Measurements from ENCODE around the gene LURAP1L.

The LURAP1L gene

DNA sequence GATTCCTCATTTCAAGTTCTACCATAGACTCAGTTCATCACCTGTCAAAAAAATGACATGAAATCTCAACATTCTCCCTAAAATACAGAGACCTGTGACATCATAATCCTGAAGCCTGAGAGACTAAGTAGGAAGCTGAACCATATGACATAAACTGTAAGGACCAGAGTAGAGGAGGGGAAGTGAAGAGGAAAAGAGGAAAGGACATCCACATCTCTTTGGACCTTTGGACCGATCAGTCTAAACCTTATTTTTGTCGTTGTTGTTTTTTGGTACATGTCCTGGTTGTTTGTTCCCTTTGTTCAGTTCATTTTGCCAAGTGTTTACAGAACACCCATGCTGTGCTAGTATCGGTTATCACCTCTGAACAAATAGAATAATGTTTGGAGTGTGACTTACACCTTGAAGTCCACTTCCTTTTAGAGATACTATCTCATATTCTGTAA lies 41.9 kb downstream of the LURAP1L start:
- TF ChIP-seq Cebpa-rat (IDR thresholded peaks at IDR 0.05): no peak
- Histone ChIP-seq H3K4me2 (no peak overlapping the region), H3K27ac (no peak overlapping the region), H4K20me1 (no peaks in the 10 kb centered on the region), H3K4me3 (no peak overlapping the region), H3K9ac (no peak overlapping the region), H3K9me3 (replicated peaks in 1 of 11) (no peaks in the 10 kb centered on the region), H3K36me3 (no peaks in the 10 kb centered on the region), H3K4me1 (peaks cover 0 to 14% (median 0%) of the 10 kb centered on the region in 10 experiments; a peak in 3 of 20 replicates), H3K27me3 (no peaks in the 10 kb centered on the region)

DNA sequence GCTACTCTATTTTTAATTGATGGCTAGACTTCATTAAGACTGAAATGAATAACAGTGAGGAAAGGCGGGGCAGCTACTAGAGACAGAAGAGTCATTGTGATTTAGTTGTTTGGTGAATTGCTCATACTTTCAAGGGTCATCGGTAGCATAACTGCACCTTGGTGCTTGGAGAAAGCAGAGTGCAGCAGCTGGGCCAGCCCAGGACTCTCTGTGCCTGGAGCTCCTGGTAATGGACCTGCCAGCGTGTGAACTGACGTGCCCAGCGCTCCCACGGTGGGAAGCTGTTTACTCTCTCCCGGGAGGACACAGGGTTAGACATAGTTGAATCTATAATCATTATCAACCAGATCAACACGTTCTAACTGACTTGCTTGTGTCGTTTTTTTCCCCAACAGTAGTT lies 42.9 kb downstream of the LURAP1L start:
- H3K4me1 ChIP-seq: peaks cover 0 to 14% (median 0%) of the 10 kb centered on the region in 10 experiments; a peak in 3 of 20 replicates

DNA sequence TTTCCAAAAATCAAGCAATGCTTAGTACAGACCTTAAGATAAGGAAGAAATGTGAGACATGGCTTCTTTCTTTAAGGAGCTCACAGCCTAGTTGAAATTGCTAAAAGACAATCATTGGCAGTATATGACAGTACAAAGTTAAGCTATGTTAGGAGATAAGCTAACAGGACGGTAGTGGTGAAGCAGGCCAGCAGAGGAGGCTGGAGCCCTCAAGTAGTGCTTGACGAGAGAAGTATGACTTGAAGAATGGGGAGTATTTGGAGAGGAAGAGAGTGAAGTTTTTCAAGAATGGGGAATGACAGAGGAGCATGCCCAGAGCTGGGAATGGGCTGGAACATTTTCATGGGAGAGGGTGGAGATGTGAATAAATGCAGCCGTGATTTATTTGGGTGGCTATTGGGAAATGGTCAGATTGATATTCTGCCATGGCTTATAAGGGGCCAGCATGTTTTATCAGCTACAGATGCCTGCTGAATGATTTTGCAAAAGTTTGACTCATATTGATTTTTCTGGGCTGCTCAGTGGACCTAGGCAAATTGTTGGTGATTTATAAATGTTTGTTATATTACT lies 43.7 kb downstream of the LURAP1L start:
- Histone ChIP-seq H3K4me2 (no peak overlapping the region), H3K27me3 (no peaks in the 10 kb centered on the region), H3K36me3 (no peaks in the 10 kb centered on the region), H3K4me1 (peaks cover 0 to 14% (median 0%) of the 10 kb centered on the region in 10 experiments; a peak in 3 of 20 replicates), H3K4me3 (no peak overlapping the region), H4K20me1 (no peaks in the 10 kb centered on the region), H3K9ac (no peak overlapping the region), H3K9me3 (replicated peaks in 1 of 11) (no peaks in the 10 kb centered on the region), H3K27ac (no peak overlapping the region)
- TF ChIP-seq Cebpa-rat (IDR thresholded peaks at IDR 0.05): no peak

More for the DNA sequence above, 42.9 kb downstream of the LURAP1L start:
- no peak overlapping the region for H3K4me3 ChIP-seq
- no peaks in the 10 kb centered on the region for H4K20me1 ChIP-seq
- H3K36me3 ChIP-seq: no peaks in the 10 kb centered on the region
- no peak overlapping the region for H3K27ac ChIP-seq
- H3K9me3 ChIP-seq (replicated peaks in 1 of 11): no peaks in the 10 kb centered on the region
- no peak overlapping the region for H3K4me2 ChIP-seq
- H3K9ac ChIP-seq: no peak overlapping the region
- no peaks in the 10 kb centered on the region for H3K27me3 ChIP-seq
- no peak for TF ChIP-seq Cebpa-rat (IDR thresholded peaks at IDR 0.05)

DNA sequence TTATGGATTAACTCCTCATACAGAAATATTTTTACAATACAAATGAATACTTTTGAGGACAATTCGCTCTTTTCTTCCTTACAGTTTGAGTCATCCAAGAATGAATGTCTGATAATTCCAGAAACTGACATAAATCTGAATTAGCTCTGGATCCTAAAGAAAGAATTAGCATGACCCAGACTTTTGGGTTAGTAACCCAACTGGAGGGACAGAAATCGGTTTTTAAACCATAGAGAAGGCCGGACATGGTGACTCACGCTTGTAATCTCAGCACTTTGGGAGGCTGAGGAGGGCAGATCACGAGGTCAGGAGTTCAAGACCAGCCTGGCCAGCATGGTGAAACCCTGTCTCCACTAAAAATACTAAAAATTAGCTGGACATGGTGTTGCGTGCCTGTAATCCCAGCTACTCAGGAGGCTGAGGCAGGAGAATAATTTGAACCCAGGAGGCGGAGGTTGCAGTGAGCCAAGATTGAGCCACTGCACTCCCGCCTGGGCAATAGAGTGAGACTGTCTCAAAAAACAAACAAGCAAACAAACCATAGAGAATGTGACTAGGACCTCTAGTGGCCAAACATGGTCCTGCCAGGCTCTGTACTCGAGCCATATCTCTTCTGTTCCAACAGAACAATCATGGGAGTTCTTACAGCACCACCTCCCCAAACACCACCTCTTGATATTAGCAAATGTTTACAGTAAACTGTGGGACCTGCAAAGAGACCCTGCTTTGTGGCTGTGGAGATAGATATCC lies 44.8 kb downstream of the LURAP1L start:
- no peak overlapping the region for H3K27ac ChIP-seq

DNA sequence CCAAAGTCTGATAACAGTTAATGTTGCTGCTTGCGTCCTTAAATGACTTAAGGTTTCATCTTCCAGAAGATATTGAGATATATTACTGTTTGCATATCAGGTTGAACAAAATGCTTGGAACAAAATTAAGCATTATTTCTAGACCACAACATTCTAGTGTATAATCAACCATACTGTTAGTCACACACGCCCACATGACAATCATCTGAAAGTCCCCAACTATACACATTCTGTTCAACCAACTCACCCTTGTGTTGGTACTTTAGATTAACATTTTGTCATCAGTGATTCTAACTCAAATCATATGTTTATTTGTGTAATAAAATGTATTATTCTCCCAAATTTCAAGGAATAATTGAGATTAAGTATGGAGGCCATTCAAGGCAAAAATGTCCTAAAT lies 47.3 kb downstream of the LURAP1L start:
- Histone ChIP-seq H3K9ac (no peak overlapping the region), H4K20me1 (no peaks in the 10 kb centered on the region), H3K4me3 (no peak overlapping the region), H3K4me1 (no peaks in the 10 kb centered on the region), H3K27ac (no peak overlapping the region), H3K9me3 (replicated peaks in 1 of 11) (no peaks in the 10 kb centered on the region), H3K36me3 (no peaks in the 10 kb centered on the region), H3K4me2 (no peak overlapping the region), H3K27me3 (no peaks in the 10 kb centered on the region)
- no peak for TF ChIP-seq Cebpa-rat (IDR thresholded peaks at IDR 0.05)

More for the DNA sequence above, 44.8 kb downstream of the LURAP1L start:
- Histone ChIP-seq H3K36me3 (no peaks in the 10 kb centered on the region), H3K4me3 (no peak overlapping the region), H3K9ac (no peak overlapping the region), H3K4me1 (peaks cover 0 to 4% (median 0%) of the 10 kb centered on the region in 10 experiments; a peak in 3 of 20 replicates), H3K4me2 (no peak overlapping the region), H3K27me3 (no peaks in the 10 kb centered on the region), H4K20me1 (no peaks in the 10 kb centered on the region), H3K9me3 (replicated peaks in 1 of 11) (no peaks in the 10 kb centered on the region)
- no peak for TF ChIP-seq Cebpa-rat (IDR thresholded peaks at IDR 0.05)

DNA sequence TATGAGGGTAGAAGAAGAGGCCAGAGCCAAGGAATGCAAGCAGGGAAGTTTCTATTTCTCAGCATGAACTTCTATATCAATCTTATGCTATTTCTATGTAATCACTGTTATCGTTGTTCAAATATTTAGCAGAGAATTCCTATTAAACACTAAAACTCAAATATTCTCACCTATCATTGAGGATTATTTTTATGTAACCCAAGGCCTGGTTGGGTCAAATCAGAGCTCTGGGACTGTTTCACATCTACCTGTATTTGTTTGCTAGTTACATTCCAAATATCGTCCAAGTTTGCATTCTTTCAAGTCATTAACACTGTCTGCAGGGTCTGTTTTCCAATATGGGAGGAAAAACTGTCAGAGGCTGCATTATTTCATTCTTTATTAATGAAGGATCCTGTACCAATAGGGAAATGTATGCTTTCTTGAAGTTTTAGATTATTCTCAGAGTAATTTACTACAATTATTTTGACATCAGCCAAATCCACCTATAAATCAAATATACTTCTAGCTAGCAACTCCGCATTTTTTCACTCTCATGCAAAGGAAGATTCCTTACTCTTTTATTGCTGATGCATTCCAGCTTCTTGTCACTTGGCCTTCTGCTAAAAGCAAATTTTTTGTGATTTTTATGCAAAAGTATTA lies 52.2 kb downstream of the LURAP1L start:
- no peaks in the 10 kb centered on the region for H4K20me1 ChIP-seq
- no peaks in the 10 kb centered on the region for H3K36me3 ChIP-seq
- H3K9ac ChIP-seq: no peak overlapping the region
- no peaks in the 10 kb centered on the region for H3K4me1 ChIP-seq
- H3K9me3 ChIP-seq (replicated peaks in 1 of 11): no peaks in the 10 kb centered on the region
- no peak for TF ChIP-seq Cebpa-rat (IDR thresholded peaks at IDR 0.05)
- no peak overlapping the region for H3K27ac ChIP-seq
- H3K4me3 ChIP-seq: no peak overlapping the region
- no peak overlapping the region for H3K4me2 ChIP-seq
- H3K27me3 ChIP-seq: no peaks in the 10 kb centered on the region

DNA sequence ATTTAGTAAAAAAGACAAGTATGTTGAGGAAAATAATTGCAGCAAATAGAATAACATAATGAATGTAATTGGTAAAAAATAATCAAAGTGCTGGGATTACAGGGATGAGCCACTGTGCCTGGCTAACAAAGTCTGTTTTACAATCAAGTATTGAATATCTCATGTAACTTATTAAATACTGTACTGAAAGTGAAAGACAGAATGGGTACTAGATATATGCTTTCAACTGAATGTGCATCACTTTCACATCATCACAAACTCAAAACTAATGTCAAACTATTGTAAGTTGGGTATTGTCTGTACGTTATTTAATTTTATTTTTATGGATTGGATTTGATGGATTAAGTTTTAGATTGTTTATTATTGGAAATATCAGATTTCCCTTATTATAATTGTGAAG lies 58.9 kb downstream of the LURAP1L start:
- H3K4me3 ChIP-seq: no peak overlapping the region
- no peak overlapping the region for H3K9ac ChIP-seq
- H4K20me1 ChIP-seq: no peaks in the 10 kb centered on the region
- peaks cover 0 to 3% (median 0%) of the 10 kb centered on the region in 11 experiments; a peak in 2 of 22 replicates for H3K9me3 ChIP-seq (replicated peaks in 1 of 11)
- H3K4me1 ChIP-seq: no peaks in the 10 kb centered on the region
- TF ChIP-seq Cebpa-rat (IDR thresholded peaks at IDR 0.05): no peak
- no peaks in the 10 kb centered on the region for H3K36me3 ChIP-seq
- no peaks in the 10 kb centered on the region for H3K27me3 ChIP-seq
- H3K4me2 ChIP-seq: no peak overlapping the region
- no peak overlapping the region for H3K27ac ChIP-seq

DNA sequence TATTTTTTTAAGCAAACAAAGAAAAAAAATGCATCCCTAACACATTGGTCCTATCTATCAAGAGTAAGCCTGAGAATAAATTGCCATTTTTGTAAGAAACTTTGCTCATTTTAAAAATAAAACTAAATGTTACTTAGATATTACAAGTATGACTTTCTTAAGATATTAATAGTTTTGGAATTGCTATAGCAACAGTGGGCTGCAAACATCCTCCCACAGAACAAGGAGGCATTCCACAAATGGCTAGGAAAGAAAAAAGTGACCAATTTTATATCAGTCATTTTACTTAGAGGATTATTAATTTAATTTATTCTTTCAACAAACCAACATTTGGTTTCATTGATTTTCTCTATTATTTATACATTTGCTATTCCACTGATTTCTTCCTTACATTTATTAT lies 63.7 kb downstream of the LURAP1L start:
- no peak overlapping the region for H3K4me2 ChIP-seq

DNA sequence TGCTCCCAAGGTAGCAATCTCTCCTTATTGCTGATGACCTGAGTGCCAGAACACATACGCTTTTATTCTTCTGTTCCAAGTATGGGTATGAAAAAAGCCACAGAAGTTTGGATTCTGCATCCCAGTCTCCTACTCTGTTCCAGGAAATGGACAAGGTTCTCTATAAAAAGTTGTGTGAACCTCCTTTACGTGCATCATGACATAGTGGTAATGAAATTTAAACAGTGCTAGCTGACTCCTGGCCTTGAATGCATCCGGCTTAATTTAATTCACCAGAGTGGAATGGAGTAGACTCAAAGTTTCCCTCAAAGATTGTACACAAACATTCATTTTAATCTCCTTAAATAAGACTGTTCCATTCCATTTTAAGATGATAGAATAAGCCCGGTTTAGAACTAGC lies 68.9 kb downstream of the LURAP1L start:
- Histone ChIP-seq H3K9me3 (replicated peaks in 1 of 11) (peaks cover 0 to 12% (median 0%) of the 10 kb centered on the region in 11 experiments; a peak in 1 of 22 replicates), H3K4me1 (no peaks in the 10 kb centered on the region), H3K27me3 (no peaks in the 10 kb centered on the region), H3K9ac (no peak overlapping the region), H3K4me3 (no peak overlapping the region), H4K20me1 (no peaks in the 10 kb centered on the region), H3K36me3 (no peaks in the 10 kb centered on the region), H3K4me2 (no peak overlapping the region), H3K27ac (no peak overlapping the region)
- no peak for TF ChIP-seq Cebpa-rat (IDR thresholded peaks at IDR 0.05)

More for the DNA sequence above, 63.7 kb downstream of the LURAP1L start:
- H3K4me3 ChIP-seq: no peak overlapping the region
- H3K27ac ChIP-seq: no peak overlapping the region
- H3K9ac ChIP-seq: no peak overlapping the region
- no peaks in the 10 kb centered on the region for H4K20me1 ChIP-seq
- no peak for TF ChIP-seq Cebpa-rat (IDR thresholded peaks at IDR 0.05)
- H3K27me3 ChIP-seq: no peaks in the 10 kb centered on the region
- peaks cover 0 to 3% (median 0%) of the 10 kb centered on the region in 11 experiments; a peak in 2 of 22 replicates for H3K9me3 ChIP-seq (replicated peaks in 1 of 11)
- H3K4me1 ChIP-seq: no peaks in the 10 kb centered on the region
- H3K36me3 ChIP-seq: no peaks in the 10 kb centered on the region

All from BLaER1 treated with 17β-estradiol and CSF1 and Interleukin-3, amounts not matched to agents 10 nM and 100 nM (cell line).